ENCODE measurements around the gene PDCD6IP.

GRCh38 chr3:33881156-33882064 is 83.0 kb downstream of the PDCD6IP start:
- no peak for TF ChIP-seq POLR2A (IDR thresholded peaks at IDR 0.05)
- no peak for TF ChIP-seq CTCF (IDR thresholded peaks at IDR 0.05)
